Measurements from ENCODE around the gene CUX1. TPM values are rescaled to one million over a fixed set of nuclear protein-coding genes. Genes with fewer than 3 reads are reported as not detected.

Gene CUX1
- total RNA-seq, 3 donors from 2014 or later: 35.1 to 54.4 (median 41.1) TPM

DNA sequence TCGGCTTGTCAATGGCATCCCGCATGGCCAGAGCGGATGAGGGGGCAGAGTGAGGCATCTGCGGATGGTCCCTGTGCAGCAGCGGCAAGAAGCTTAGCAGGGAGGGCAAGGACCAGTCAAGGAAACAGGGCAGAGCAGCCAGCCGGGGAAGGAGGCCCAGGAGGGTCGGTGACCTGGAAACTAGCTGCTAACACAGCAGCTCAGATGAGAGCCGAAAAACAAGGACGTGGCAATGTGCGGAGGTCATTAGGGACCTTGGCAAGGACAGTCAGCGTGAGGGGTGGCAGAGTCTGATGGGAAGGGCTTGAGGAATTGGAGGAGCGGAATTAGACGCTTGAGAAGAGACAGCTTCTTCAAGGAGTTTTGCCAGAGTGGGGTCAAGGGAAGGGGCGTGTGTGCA, 449.1 kb downstream of the CUX1 start:
- Histone ChIP-seq H3K4me1 (no peaks in the 10 kb centered on the region), H3K9me3 (no peaks in the 10 kb centered on the region), H3K27me3 (no peaks in the 10 kb centered on the region), H3K27ac (no peak overlapping the region), H3K36me3 (no peaks in the 10 kb centered on the region), H3K4me3 (no peak overlapping the region)
- intact Hi-C loops (cut with DNase I; ENCODE audit: low total_unique reads): no loop called here
- TF ChIP-seq POLR2AphosphoS5 (IDR thresholded peaks at IDR 0.05) (no peak), CTCF (IDR thresholded peaks at IDR 0.05) (no peak), POLR2A (IDR thresholded peaks at IDR 0.05) (no peak)
- no peak for DNase-seq (ENCODE audit: low spot score in 2 of 2)

GRCh38 chr7:102268635-102269034, 451.2 kb downstream of the CUX1 start:
- intact Hi-C loops (cut with DNase I; ENCODE audit: low total_unique reads): no loop called here
- Histone ChIP-seq H3K27ac (no peak overlapping the region), H3K4me1 (no peaks in the 10 kb centered on the region), H3K9me3 (no peaks in the 10 kb centered on the region), H3K4me3 (no peak overlapping the region), H3K36me3 (no peaks in the 10 kb centered on the region), H3K27me3 (no peaks in the 10 kb centered on the region)
- no peak for TF ChIP-seq POLR2A (IDR thresholded peaks at IDR 0.05)
- TF ChIP-seq POLR2AphosphoS5 (IDR thresholded peaks at IDR 0.05): no peak
- no peak for TF ChIP-seq CTCF (IDR thresholded peaks at IDR 0.05)
- no peak for DNase-seq (ENCODE audit: low spot score in 2 of 2)

DNA sequence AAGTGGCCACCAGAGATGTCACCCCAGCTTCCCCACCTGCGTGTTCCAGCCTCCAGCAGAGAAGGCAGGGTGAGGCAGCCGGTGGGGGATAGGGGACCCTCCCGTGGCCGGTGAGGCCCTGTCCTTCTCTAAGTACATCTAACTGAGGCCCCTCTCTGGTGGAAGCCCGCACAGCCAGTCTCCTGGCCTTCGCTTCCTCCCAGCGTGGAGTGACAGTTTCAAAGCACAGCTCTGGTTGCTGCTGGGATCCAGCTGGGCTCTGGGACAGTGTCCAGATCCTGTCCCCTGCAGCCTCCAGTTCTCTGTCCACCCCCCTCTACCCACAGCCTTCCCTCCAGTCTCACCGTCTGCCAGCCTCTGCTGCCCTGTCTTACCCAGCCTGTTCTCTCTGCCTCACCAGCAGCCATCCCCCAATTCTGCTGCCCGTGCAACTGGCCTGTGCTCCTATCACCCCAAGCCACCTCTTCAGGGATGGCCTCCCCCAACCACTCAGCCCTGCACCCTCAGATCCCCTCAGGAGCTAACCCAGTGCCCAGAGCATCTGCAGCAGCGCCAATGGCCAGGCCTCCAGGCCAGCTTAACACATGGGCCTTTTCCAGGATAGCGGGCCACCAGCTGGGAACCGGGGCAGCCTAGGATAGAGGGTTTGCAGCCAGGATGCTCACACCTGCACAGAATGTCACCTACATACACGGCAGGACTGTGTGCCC, 452.9 kb downstream of the CUX1 start:
- no peaks in the 10 kb centered on the region for H3K27me3 ChIP-seq
- TF ChIP-seq CTCF (IDR thresholded peaks at IDR 0.05): no peak
- TF ChIP-seq POLR2A (IDR thresholded peaks at IDR 0.05): no peak
- no peak for TF ChIP-seq POLR2AphosphoS5 (IDR thresholded peaks at IDR 0.05)
- intact Hi-C loops (cut with DNase I; ENCODE audit: low total_unique reads): loop anchor here (10.0 kb wide), 1 partner anchor 726 kb away; no protein-coding TSS in a partner anchor
- no peak overlapping the region for H3K4me3 ChIP-seq
- H3K4me1 ChIP-seq: no peaks in the 10 kb centered on the region
- no peak for DNase-seq (ENCODE audit: low spot score in 2 of 2)
- H3K36me3 ChIP-seq: no peaks in the 10 kb centered on the region
- no peak overlapping the region for H3K27ac ChIP-seq
- H3K9me3 ChIP-seq: no peaks in the 10 kb centered on the region

DNA sequence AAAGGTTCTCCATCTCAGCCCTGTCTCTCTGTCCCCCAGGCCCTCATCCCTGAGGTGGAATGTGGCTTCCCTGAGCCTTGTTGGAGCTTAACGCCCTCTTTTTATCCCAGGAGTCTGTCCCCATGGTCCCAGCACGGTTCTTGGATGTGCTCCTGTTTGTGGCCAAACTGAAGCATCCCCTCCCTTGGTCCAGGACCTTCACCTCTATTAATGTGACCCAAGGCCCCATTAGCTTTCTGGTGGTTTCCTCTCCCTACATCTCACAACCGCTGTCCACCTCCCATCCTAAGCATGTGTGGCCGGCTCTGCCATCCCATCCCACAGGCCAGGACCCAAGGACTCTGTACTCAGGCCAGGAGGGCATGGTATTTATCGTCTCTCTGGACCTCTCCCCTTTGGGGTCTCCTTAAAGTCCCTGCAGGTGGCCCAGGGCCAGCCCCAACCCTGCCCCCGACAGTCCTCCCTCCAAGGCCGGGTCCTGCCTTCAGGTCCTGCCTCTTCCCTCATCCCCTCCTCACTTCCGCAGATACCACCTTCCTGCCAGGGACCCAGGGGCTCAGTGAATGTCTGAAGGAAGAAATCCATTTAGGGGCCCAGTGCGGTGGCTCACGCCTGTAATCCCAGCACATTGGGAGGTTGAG, 453.9 kb downstream of the CUX1 start:
- intact Hi-C loops (cut with DNase I; ENCODE audit: low total_unique reads): loop anchor here (10.0 kb wide), 1 partner anchor 726 kb away; no protein-coding TSS in a partner anchor
- no peaks in the 10 kb centered on the region for H3K9me3 ChIP-seq
- no peak for TF ChIP-seq POLR2AphosphoS5 (IDR thresholded peaks at IDR 0.05)
- no peak for TF ChIP-seq CTCF (IDR thresholded peaks at IDR 0.05)
- TF ChIP-seq POLR2A (IDR thresholded peaks at IDR 0.05): no peak
- DNase-seq (ENCODE audit: low spot score in 2 of 2): no peak
- H3K27ac ChIP-seq: no peak overlapping the region
- no peaks in the 10 kb centered on the region for H3K36me3 ChIP-seq
- no peaks in the 10 kb centered on the region for H3K27me3 ChIP-seq
- no peaks in the 10 kb centered on the region for H3K4me1 ChIP-seq
- H3K4me3 ChIP-seq: no peak overlapping the region

All from breast epithelium (tissue), 4 donors.